Neural cell (in vitro differentiated cells): ENCODE measurements around the gene PRKAB1. TPM values are rescaled to one million over a fixed set of nuclear protein-coding genes. Genes with fewer than 3 reads are reported as not detected.

ENCODE experiments used
- H2AFZ ChIP-seq: fragments of 200-600, 300-800 bp; sonication (generic), shearing (Covaris generic); 2 replicates; pipeline ENCODE4 v1.6.0; 2014; ENCODE audit warnings: low read depth, mild to moderate bottlenecking, antibody characterized with exemption, low read length, moderate library complexity
- H3F3A ChIP-seq: fragments of 200-600 bp; shearing (Covaris generic); 2 replicates; pipeline ENCODE4 v1.6.1; 2016; ENCODE audit warnings: mild to moderate bottlenecking, moderate library complexity, mixed read lengths, antibody characterized with exemption, low read length; ENCODE audit not compliant: insufficient read depth, poor library complexity, severe bottlenecking
- H3K27ac ChIP-seq: fragments of 200-600, 300-800 bp; sonication (generic), shearing (Covaris generic); 2 replicates; pipeline ENCODE4 v1.5.1; 2014; ENCODE audit warnings: mild to moderate bottlenecking, low read length, moderate library complexity
- H3K27me3 ChIP-seq: fragments of 300-800, 200-600 bp; sonication (generic), shearing (Covaris generic); 2 replicates; pipeline ENCODE4 v1.6.0; 2014; ENCODE audit warnings: mild to moderate bottlenecking, low read depth, low read length, moderate library complexity; ENCODE audit not compliant: insufficient read depth
- H3K36me3 ChIP-seq: fragments of 300-800, 200-600 bp; sonication (generic), shearing (Covaris generic); 2 replicates; pipeline ENCODE4 v1.5.1; 2014; ENCODE audit warnings: mild to moderate bottlenecking, antibody characterized with exemption, low read length, moderate library complexity; ENCODE audit not compliant: insufficient read depth
- H3K4me2 ChIP-seq: fragments of 300-800, 200-600 bp; sonication (generic), shearing (Covaris generic); 2 replicates; pipeline ENCODE4 v1.6.0; 2014; ENCODE audit warnings: mild to moderate bottlenecking, low read length
- H3K4me3 ChIP-seq: fragments of 300-800, 200-600 bp; sonication (generic), shearing (Covaris generic); 2 replicates; pipeline ENCODE4 v1.5.1; 2014; ENCODE audit warnings: mild to moderate bottlenecking, low read length, moderate library complexity
- H3K79me2 ChIP-seq: fragments of 200-600 bp; shearing (Covaris generic); replicated peaks from 2 replicates; pipeline ENCODE4 v1.6.0; 2014; ENCODE audit warnings: mild to moderate bottlenecking, low read length, moderate library complexity; ENCODE audit not compliant: insufficient read depth
- H3K9ac ChIP-seq: fragments of 300-800, 200-600 bp; sonication (generic), shearing (Covaris generic); 2 replicates; pipeline ENCODE4 v1.6.1; 2016; ENCODE audit warnings: mild to moderate bottlenecking, low read length, mixed read lengths
- H3K9me2 ChIP-seq: fragments of 200-600 bp; shearing (Covaris generic); 2 replicates; pipeline ENCODE4 v1.6.1; 2016; ENCODE audit warnings: mild to moderate bottlenecking, low read length, mixed read lengths; ENCODE audit not compliant: insufficient read depth
- H3K9me3 ChIP-seq: fragments of 200-600, 300-800 bp; sonication (generic), shearing (Covaris generic); 2 replicates; pipeline ENCODE4 v1.6.1; 2016; ENCODE audit warnings: mild to moderate bottlenecking, mixed run types, low read length, moderate library complexity, mixed read lengths
- H4K20me1 ChIP-seq: fragments of 200-600 bp; shearing (Covaris generic); 2 replicates; pipeline ENCODE4 v1.6.1; 2016; ENCODE audit warnings: mild to moderate bottlenecking, mixed run types; ENCODE audit not compliant: insufficient read depth
- EP300 ChIP-seq: fragments of 450-650 bp; conservative IDR thresholded peaks from 2 replicates; pipeline ENCODE4 v1.6.1; 2014; ENCODE audit warnings: antibody characterized with exemption, mild to moderate bottlenecking, moderate library complexity; ENCODE audit not compliant: poor library complexity, severe bottlenecking
- EZH2 ChIP-seq: fragments of 200-600, 300-800 bp; shearing (Covaris generic), sonication (generic); IDR thresholded peaks from 2 replicates; pipeline ENCODE4 v1.6.1; 2014; ENCODE audit warnings: antibody characterized with exemption, low read length, borderline replicate concordance, mild to moderate bottlenecking; ENCODE audit not compliant: insufficient read depth, poor library complexity, severe bottlenecking
- MXI1 ChIP-seq: fragments of 450-650 bp; conservative IDR thresholded peaks from 2 replicates; pipeline ENCODE4 v1.6.1; 2014; ENCODE audit warnings: antibody characterized with exemption, mild to moderate bottlenecking; ENCODE audit not compliant: poor library complexity, severe bottlenecking
- POLR2AphosphoS5 ChIP-seq: IDR thresholded peaks from 2 replicates; pipeline ENCODE4 v1.6.1; 2012
- RAD21 ChIP-seq: fragments of 450-650 bp; conservative IDR thresholded peaks from 2 replicates; pipeline ENCODE4 v1.6.1; 2014; ENCODE audit warnings: antibody characterized with exemption, mild to moderate bottlenecking, moderate library complexity
- SMC3 ChIP-seq: fragments of 450-650 bp; conservative IDR thresholded peaks from 2 replicates; pipeline ENCODE4 v1.6.1; 2014; ENCODE audit warnings: antibody characterized with exemption, mild to moderate bottlenecking, moderate library complexity; ENCODE audit not compliant: poor library complexity
- TAF1 ChIP-seq: IDR thresholded peaks from 2 replicates; pipeline ENCODE4 v1.6.1; 2012; ENCODE audit warnings: low read depth
- polyA plus RNA-seq: library from polyadenylated mRNA; depleted of rRNA; stranded (reverse); fragments of >200 nt; gene quantifications from 2 replicates; pipeline ENCODE4 v1.2.3, GENCODE V29; 2014
- TF ChIP-seq, protein P1 (sequence below): IDR thresholded peaks from 2 replicates; pipeline ENCODE4 v1.6.1; 2012; ENCODE audit warnings: borderline replicate concordance
- TF ChIP-seq, protein P2 (sequence below): fragments of 450-650 bp; IDR thresholded peaks from 2 replicates; pipeline ENCODE4 v1.5.1; 2014; ENCODE audit warnings: antibody characterized with exemption, mild to moderate bottlenecking, moderate library complexity; ENCODE audit not compliant: poor library complexity, severe bottlenecking

The PRKAB1 gene
- polyA plus RNA-seq, 1 donor from 2014 or later: 38.0 TPM

DNA sequence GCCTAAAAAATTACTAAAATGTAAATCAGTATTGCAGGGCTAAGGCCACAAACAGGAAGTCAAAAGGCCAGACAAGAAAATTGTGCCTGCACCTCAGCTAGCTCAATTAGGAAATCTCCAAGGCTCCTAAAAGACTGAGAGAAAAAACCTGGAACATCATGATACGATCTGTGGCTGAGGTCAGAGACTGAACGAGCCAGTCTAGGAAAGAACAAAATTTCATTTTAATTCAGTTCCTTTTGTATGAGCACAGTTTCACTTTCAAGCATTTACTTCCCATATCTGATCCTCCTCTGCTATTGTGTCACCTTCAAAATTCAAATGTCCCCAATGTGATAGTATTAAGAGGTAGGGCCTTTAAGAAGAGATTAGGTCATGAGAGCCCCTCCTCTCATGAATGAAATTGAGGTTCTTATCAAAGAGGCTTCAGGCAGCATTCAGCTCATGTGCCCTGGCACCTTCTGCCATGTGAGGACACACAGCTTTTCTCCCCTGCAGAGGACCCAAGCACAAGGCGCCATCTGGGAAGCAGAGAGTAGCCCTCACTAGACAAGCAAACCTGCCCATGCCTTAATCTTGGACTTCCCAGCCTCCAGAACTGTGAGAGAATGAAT lies 14.8 kb downstream of the PRKAB1 start:
- no peaks in the 10 kb centered on the region for H3K9me2 ChIP-seq
- no peak overlapping the region for H2AFZ ChIP-seq
- H3K27ac ChIP-seq: no peak overlapping the region
- no peaks in the 10 kb centered on the region for H4K20me1 ChIP-seq
- no peaks in the 10 kb centered on the region for H3K27me3 ChIP-seq
- no peak overlapping the region for H3K4me2 ChIP-seq
- H3K4me3 ChIP-seq: no peak overlapping the region
- peaks cover 13% of the 10 kb centered on the region for H3K36me3 ChIP-seq
- no peaks in the 10 kb centered on the region for H3K79me2 ChIP-seq
- no peaks in the 10 kb centered on the region for H3K9me3 ChIP-seq
- TF ChIP-seq, protein P1, sequence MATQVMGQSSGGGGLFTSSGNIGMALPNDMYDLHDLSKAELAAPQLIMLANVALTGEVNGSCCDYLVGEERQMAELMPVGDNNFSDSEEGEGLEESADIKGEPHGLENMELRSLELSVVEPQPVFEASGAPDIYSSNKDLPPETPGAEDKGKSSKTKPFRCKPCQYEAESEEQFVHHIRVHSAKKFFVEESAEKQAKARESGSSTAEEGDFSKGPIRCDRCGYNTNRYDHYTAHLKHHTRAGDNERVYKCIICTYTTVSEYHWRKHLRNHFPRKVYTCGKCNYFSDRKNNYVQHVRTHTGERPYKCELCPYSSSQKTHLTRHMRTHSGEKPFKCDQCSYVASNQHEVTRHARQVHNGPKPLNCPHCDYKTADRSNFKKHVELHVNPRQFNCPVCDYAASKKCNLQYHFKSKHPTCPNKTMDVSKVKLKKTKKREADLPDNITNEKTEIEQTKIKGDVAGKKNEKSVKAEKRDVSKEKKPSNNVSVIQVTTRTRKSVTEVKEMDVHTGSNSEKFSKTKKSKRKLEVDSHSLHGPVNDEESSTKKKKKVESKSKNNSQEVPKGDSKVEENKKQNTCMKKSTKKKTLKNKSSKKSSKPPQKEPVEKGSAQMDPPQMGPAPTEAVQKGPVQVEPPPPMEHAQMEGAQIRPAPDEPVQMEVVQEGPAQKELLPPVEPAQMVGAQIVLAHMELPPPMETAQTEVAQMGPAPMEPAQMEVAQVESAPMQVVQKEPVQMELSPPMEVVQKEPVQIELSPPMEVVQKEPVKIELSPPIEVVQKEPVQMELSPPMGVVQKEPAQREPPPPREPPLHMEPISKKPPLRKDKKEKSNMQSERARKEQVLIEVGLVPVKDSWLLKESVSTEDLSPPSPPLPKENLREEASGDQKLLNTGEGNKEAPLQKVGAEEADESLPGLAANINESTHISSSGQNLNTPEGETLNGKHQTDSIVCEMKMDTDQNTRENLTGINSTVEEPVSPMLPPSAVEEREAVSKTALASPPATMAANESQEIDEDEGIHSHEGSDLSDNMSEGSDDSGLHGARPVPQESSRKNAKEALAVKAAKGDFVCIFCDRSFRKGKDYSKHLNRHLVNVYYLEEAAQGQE: no peak
- TF ChIP-seq MXI1 (no peak), EZH2 (no peak)
- H3F3A ChIP-seq: no peaks in the 10 kb centered on the region
- H3K9ac ChIP-seq: no peak overlapping the region

DNA sequence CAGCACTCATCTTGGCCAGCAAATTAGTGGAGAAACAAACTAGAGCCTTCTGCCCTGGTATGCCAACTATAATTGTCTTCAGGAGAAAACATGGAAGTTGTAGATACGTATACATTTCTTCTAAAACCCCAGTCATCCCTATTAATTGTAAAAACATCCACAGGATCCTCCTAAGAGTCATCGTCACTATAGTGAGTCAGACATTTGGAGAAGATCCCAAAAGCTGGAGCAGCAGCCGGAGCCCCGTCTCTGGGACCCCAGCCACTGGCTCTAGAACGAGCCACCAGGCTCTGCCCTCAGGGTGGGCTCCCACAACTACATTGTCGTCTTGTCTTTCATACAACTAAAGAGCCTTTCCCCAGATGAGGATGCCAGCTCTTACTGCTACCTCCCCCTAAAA lies 15.5 kb downstream of the PRKAB1 start:
- Histone ChIP-seq H3K36me3 (peaks cover 13% of the 10 kb centered on the region), H3K4me3 (no peak overlapping the region), H3K9me2 (no peaks in the 10 kb centered on the region), H3K27me3 (no peaks in the 10 kb centered on the region), H3K4me2 (no peak overlapping the region), H3F3A (no peaks in the 10 kb centered on the region), H3K9ac (no peak overlapping the region), H3K79me2 (no peaks in the 10 kb centered on the region), H2AFZ (no peak overlapping the region), H3K9me3 (no peaks in the 10 kb centered on the region), H3K27ac (no peak overlapping the region), H4K20me1 (no peaks in the 10 kb centered on the region)
- TF ChIP-seq EZH2: no peak
- no peak for TF ChIP-seq TAF1
- no peak for TF ChIP-seq POLR2AphosphoS5
- TF ChIP-seq, protein P2, sequence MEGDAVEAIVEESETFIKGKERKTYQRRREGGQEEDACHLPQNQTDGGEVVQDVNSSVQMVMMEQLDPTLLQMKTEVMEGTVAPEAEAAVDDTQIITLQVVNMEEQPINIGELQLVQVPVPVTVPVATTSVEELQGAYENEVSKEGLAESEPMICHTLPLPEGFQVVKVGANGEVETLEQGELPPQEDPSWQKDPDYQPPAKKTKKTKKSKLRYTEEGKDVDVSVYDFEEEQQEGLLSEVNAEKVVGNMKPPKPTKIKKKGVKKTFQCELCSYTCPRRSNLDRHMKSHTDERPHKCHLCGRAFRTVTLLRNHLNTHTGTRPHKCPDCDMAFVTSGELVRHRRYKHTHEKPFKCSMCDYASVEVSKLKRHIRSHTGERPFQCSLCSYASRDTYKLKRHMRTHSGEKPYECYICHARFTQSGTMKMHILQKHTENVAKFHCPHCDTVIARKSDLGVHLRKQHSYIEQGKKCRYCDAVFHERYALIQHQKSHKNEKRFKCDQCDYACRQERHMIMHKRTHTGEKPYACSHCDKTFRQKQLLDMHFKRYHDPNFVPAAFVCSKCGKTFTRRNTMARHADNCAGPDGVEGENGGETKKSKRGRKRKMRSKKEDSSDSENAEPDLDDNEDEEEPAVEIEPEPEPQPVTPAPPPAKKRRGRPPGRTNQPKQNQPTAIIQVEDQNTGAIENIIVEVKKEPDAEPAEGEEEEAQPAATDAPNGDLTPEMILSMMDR: no peak
- TF ChIP-seq RAD21: no peak
- no peak for TF ChIP-seq MXI1

DNA sequence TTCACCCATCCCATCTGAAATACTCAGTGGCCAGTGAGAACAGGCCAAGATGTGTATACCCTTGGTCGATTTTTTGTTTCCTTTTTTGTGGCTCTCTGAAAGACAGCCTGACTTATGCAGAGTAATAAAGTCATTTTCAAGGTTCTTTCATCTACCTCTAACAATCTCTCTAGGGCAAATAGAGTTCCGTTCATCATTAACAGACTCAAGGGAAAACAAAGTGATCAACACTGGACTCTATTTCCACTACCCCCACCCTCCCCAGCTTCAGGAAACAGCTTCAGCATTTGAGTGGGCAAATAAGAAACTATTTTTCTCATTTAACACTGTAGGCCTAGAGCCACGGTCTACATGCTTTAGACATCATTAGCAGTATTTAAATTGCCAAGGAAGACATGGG lies 15.9 kb downstream of the PRKAB1 start:
- H3K79me2 ChIP-seq: no peaks in the 10 kb centered on the region
- no peaks in the 10 kb centered on the region for H3K9me2 ChIP-seq
- TF ChIP-seq, protein P2: no peak
- TF ChIP-seq SMC3 (no peak), MXI1 (no peak), TAF1 (no peak), POLR2AphosphoS5 (no peak), EP300 (no peak), EZH2 (no peak), RAD21 (no peak)
- TF ChIP-seq, protein P1: no peak
- H2AFZ ChIP-seq: no peak overlapping the region
- no peaks in the 10 kb centered on the region for H3K27me3 ChIP-seq
- peaks cover 11% of the 10 kb centered on the region for H3K36me3 ChIP-seq
- H4K20me1 ChIP-seq: no peaks in the 10 kb centered on the region
- H3K9ac ChIP-seq: no peak overlapping the region
- no peaks in the 10 kb centered on the region for H3K9me3 ChIP-seq
- no peak overlapping the region for H3K4me2 ChIP-seq
- no peaks in the 10 kb centered on the region for H3F3A ChIP-seq
- no peak overlapping the region for H3K4me3 ChIP-seq
- no peak overlapping the region for H3K27ac ChIP-seq
